T-helper 2 cell treated with Interferon-gamma antibody and Interleukin-4, amounts not matched to agents 5 μg/mL and 100 μg/mL, for 36 hours (primary cell): Measurements from ENCODE around the gene EMILIN2.
"Not testable (repeated sequence)": the region's sequence is repeated elsewhere in the genome, so short reads cannot be mapped to it uniquely, and the experiment has no call there.

ENCODE experiments used
- DNase-seq: peaks from one replicate; pipeline ENCODE4 v3.0.0; 2021; ENCODE audit warnings: low spot score
- H3K27ac Mint-ChIP-seq: one replicate; pipeline ENCODE4 v1.8.0; 2021; ENCODE audit warnings: mild to moderate bottlenecking, mixed read lengths
- H3K27me3 Mint-ChIP-seq: one replicate; pipeline ENCODE4 v1.8.0; 2021; ENCODE audit warnings: low read depth, mixed read lengths
- H3K36me3 Mint-ChIP-seq: one replicate; pipeline ENCODE4 v1.8.0; 2021; ENCODE audit warnings: low read depth, mixed read lengths
- H3K4me1 Mint-ChIP-seq: one replicate; pipeline ENCODE4 v1.8.0; 2021; ENCODE audit warnings: low read depth, mixed read lengths
- H3K4me3 Mint-ChIP-seq: one replicate; pipeline ENCODE4 v1.8.0; 2022; ENCODE audit warnings: mild to moderate bottlenecking, moderate library complexity, mixed read lengths
- H3K9me3 Mint-ChIP-seq: one replicate; pipeline ENCODE4 v1.8.0; 2021; ENCODE audit warnings: mixed read lengths

Gene EMILIN2

GRCh38 chr18:2852460-2852859 lies 5.7 kb downstream of the EMILIN2 start:
- not testable (repeated sequence) for H3K36me3 Mint-ChIP-seq, H3K27ac Mint-ChIP-seq, H3K9me3 Mint-ChIP-seq, DNase-seq, H3K4me3 Mint-ChIP-seq, H3K27me3 Mint-ChIP-seq
- peaks cover 38% of the 10 kb centered on the region for H3K4me1 Mint-ChIP-seq

GRCh38 chr18:2853173-2853925 lies 6.5 kb downstream of the EMILIN2 start:
- H3K4me3 Mint-ChIP-seq, result no peak overlapping the region
- H3K9me3 Mint-ChIP-seq, result no peaks in the 10 kb centered on the region
- no peaks in the 10 kb centered on the region for H3K27me3 Mint-ChIP-seq
- H3K27ac Mint-ChIP-seq, result no peak overlapping the region
- peaks cover 35% of the 10 kb centered on the region for H3K4me1 Mint-ChIP-seq
- H3K36me3 Mint-ChIP-seq, result peaks cover 5% of the 10 kb centered on the region
- no peak for DNase-seq

GRCh38 chr18:2853926-2854664 lies 7.3 kb downstream of the EMILIN2 start:
- H3K27me3 Mint-ChIP-seq, result no peaks in the 10 kb centered on the region
- peaks cover 1% of the 10 kb centered on the region for H3K9me3 Mint-ChIP-seq
- peaks cover 28% of the 10 kb centered on the region for H3K4me1 Mint-ChIP-seq
- DNase-seq, result no peak
- H3K36me3 Mint-ChIP-seq, result peaks cover 5% of the 10 kb centered on the region
- no peak overlapping the region for H3K4me3 Mint-ChIP-seq
- H3K27ac Mint-ChIP-seq, result peak overlapping the region; percentile 43

GRCh38 chr18:2854875-2855274 lies 8.1 kb downstream of the EMILIN2 start:
- Mint-ChIP-seq H3K27ac (no peak overlapping the region), H3K4me1 (peaks cover 24% of the 10 kb centered on the region), H3K9me3 (peaks cover 9% of the 10 kb centered on the region), H3K4me3 (no peak overlapping the region), H3K36me3 (peaks cover 13% of the 10 kb centered on the region), H3K27me3 (no peaks in the 10 kb centered on the region)
- no peak for DNase-seq

- Mint-ChIP-seq H3K4me3 (no peak overlapping the region), H3K27ac (no peak overlapping the region), H3K27me3 (no peaks in the 10 kb centered on the region), H3K4me1 (peaks cover 21% of the 10 kb centered on the region), H3K36me3 (peaks cover 18% of the 10 kb centered on the region), H3K9me3 (peaks cover 11% of the 10 kb centered on the region)
- DNase-seq, result no peak
Measured at GRCh38 chr18:2855560-2856350, 8.9 kb downstream of the EMILIN2 start.

- Mint-ChIP-seq H3K4me3 (peak overlapping the region; percentile 10), H3K27ac (no peak overlapping the region)
- no peak for DNase-seq
Measured at GRCh38 chr18:2856547-2857170, 9.9 kb downstream of the EMILIN2 start.

GRCh38 chr18:2857491-2858131 lies 10.8 kb downstream of the EMILIN2 start:
- Mint-ChIP-seq H3K4me3 (no peak overlapping the region), H3K27me3 (no peaks in the 10 kb centered on the region), H3K27ac (no peak overlapping the region), H3K36me3 (peaks cover 21% of the 10 kb centered on the region), H3K4me1 (peaks cover 17% of the 10 kb centered on the region), H3K9me3 (peaks cover 11% of the 10 kb centered on the region)
- DNase-seq, result no peak

More at GRCh38 chr18:2856547-2857170, 9.9 kb downstream of the EMILIN2 start:
- Mint-ChIP-seq H3K4me1 (peaks cover 19% of the 10 kb centered on the region), H3K36me3 (peaks cover 20% of the 10 kb centered on the region), H3K9me3 (peaks cover 11% of the 10 kb centered on the region), H3K27me3 (no peaks in the 10 kb centered on the region)

- H3K27me3 Mint-ChIP-seq, DNase-seq, H3K4me3 Mint-ChIP-seq, H3K27ac Mint-ChIP-seq: not testable (repeated sequence)
- Mint-ChIP-seq H3K36me3 (peaks cover 27% of the 10 kb centered on the region), H3K4me1 (peaks cover 14% of the 10 kb centered on the region), H3K9me3 (peaks cover 11% of the 10 kb centered on the region)
Measured at GRCh38 chr18:2860397-2860796, 13.6 kb downstream of the EMILIN2 start.

- Mint-ChIP-seq H3K9me3 (peaks cover 15% of the 10 kb centered on the region), H3K36me3 (peaks cover 31% of the 10 kb centered on the region), H3K4me1 (peaks cover 12% of the 10 kb centered on the region)
- not testable (repeated sequence) for H3K27ac Mint-ChIP-seq, H3K4me3 Mint-ChIP-seq, DNase-seq, H3K27me3 Mint-ChIP-seq
Measured at GRCh38 chr18:2863997-2864396, 17.2 kb downstream of the EMILIN2 start.

- not testable (repeated sequence) for H3K27ac Mint-ChIP-seq
Measured at GRCh38 chr18:2866465-2866864, 19.7 kb downstream of the EMILIN2 start.

GRCh38 chr18:2869207-2869606 lies 22.4 kb downstream of the EMILIN2 start:
- Mint-ChIP-seq H3K27me3 (no peaks in the 10 kb centered on the region), H3K4me3 (no peak overlapping the region), H3K4me1 (peaks cover 12% of the 10 kb centered on the region), H3K36me3 (peaks cover 12% of the 10 kb centered on the region), H3K9me3 (peaks cover 4% of the 10 kb centered on the region), H3K27ac (no peak overlapping the region)
- no peak for DNase-seq

More at GRCh38 chr18:2866465-2866864, 19.7 kb downstream of the EMILIN2 start:
- Mint-ChIP-seq H3K36me3 (peaks cover 17% of the 10 kb centered on the region), H3K4me1 (peaks cover 12% of the 10 kb centered on the region)
- H3K27me3 Mint-ChIP-seq, H3K4me3 Mint-ChIP-seq, H3K9me3 Mint-ChIP-seq, DNase-seq: not testable (repeated sequence)

GRCh38 chr18:2871111-2871720 lies 24.4 kb downstream of the EMILIN2 start:
- H3K27ac Mint-ChIP-seq, result no peak overlapping the region
- H3K4me1 Mint-ChIP-seq, result peaks cover 16% of the 10 kb centered on the region
- no peak for DNase-seq
- H3K4me3 Mint-ChIP-seq, result no peak overlapping the region
- H3K9me3 Mint-ChIP-seq, result peaks cover under 1% of the 10 kb centered on the region
- peaks cover 6% of the 10 kb centered on the region for H3K36me3 Mint-ChIP-seq
- H3K27me3 Mint-ChIP-seq, result no peaks in the 10 kb centered on the region

GRCh38 chr18:2872095-2872494 lies 25.3 kb downstream of the EMILIN2 start:
- H3K27me3 Mint-ChIP-seq, result no peaks in the 10 kb centered on the region
- no peak overlapping the region for H3K27ac Mint-ChIP-seq

More at GRCh38 chr18:2872095-2872494, 25.3 kb downstream of the EMILIN2 start:
- Mint-ChIP-seq H3K36me3 (no peaks in the 10 kb centered on the region), H3K9me3 (no peaks in the 10 kb centered on the region), H3K4me3 (no peak overlapping the region), H3K4me1 (peaks cover 8% of the 10 kb centered on the region)
- no peak for DNase-seq
